GM21737 (cell line): ENCODE data around the gene MAP2K2.

ENCODE experiments used
- ATAC-seq: cut with Tn5 transposase; IDR thresholded peaks from one replicate; pipeline ENCODE4 v1.9.1; 2021; ENCODE audit warnings: mild to moderate bottlenecking, moderate library complexity; ENCODE audit not compliant: unreplicated experiment

Gene MAP2K2

GRCh38 chr19:4046946-4047683 is 76.8 kb downstream of the MAP2K2 start:
- ATAC-seq: no peak

DNA sequence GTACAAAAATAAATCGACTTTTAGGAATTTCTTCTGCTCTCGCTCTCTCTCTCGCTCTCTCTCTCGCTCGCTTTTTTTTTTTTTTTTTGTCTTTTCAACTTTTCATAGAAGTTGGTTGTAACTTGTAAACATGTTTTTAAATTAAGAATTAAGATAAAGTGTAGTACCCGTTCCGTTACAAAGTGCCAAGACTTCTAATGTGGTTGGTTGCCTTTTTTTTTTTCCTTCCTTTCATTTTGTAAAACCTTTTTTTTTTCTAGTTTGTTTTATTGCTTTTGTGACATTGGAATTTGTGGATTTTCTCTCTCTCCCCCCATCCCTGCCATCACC is 77.6 kb downstream of the MAP2K2 start:
- ATAC-seq: no peak

DNA sequence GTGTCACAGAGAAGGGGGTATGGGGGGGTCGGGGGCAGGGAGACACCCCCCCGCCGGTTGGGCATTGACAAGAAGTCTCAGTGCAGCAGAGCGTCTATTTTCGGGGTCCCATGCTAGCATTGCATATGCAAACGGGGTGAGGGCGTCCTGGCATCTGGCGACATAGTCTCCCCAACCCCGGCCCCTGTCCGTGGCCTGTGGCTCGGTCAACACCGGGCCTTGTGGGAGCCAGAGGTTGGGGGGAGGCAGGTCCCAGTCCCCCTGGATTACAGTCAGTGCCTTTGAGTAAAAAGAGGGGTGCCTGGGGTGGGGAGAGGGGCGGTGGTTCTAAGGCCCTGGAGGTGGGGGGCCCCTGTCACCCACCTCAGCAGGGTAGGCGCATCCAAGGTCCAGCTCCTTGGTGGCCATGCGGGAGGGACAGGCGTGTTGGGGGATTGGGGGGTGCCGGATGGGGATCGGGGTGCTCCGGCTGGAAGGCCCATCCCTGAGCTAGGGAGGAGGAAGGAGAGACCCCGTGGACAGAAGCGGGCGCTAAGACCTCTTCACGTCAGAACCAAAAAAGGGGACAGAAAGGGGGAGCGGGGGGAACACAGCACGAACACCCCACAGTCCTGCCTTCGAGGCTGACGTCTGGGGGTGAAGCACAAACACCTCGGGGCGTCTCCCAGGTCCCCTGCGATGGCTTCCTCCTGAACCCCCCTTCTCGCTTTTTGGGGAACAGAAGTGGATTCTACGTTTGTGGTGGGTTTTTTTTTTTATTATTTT is 78.1 kb downstream of the MAP2K2 start:
- ATAC-seq: no peak

DNA sequence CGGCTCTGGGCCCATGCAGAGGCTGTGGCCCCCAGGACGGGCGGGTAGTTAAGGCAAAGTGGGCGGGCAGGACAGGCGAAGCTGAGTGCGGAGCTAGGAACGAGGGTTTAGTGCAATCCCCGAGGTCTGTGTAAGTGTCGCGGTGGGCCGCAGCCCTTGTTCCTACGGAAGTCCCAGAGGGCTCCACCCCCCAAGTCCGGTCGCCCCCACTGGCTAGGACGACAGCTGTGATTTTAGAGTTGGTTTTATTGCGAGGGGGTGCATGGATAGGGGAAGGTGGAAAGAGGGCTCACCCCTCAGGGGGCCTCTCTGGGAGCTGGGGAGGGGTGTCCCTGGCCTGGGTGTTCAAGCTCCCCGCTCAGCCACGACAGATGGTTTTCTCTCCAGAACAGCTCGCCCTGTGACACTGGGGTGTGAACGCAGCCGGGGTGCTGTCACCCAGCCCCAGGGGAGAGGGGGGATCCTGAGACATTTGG is 78.9 kb downstream of the MAP2K2 start:
- ATAC-seq: no peak

DNA sequence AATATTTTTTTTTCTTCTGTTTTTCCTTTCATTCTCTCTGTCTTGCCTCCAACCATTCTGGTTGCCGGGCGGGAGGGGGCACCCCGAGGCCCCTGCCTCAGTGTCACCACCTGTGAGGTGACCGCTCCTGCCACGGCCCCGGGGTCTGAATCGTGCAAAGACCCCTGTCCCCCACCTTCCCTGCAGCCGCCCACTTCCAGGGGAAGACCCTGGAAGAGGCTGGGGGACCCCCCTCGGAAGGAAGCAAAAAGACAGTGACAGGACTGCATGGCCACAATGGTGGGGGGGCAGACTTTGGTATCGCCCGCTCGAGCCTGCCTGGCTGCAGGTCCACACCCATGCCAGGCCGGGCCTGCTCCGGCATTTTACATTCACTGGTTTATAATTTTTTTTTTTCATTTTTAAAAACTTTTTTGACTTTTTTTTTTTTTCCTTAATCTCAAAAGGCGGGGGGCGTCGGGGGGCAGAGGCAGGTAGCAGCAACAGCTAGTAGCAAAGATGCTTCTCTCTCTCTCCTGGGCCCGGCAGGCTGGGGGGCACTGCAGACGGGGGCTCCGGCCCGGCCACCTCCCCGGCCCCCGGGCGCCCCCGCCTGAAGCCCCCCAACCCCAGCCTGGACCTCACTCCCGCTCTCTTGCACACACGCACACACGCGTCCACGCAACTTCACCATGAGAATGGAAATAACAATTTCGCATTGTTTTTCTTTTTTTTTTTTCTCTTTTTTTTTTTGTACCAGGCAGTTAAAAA is 79.8 kb downstream of the MAP2K2 start:
- no peak for ATAC-seq

GRCh38 chr19:4043401-4043800 is 80.5 kb downstream of the MAP2K2 start:
- ATAC-seq: no peak

GRCh38 chr19:4042731-4043082 is 81.2 kb downstream of the MAP2K2 start:
- ATAC-seq: no peak

DNA sequence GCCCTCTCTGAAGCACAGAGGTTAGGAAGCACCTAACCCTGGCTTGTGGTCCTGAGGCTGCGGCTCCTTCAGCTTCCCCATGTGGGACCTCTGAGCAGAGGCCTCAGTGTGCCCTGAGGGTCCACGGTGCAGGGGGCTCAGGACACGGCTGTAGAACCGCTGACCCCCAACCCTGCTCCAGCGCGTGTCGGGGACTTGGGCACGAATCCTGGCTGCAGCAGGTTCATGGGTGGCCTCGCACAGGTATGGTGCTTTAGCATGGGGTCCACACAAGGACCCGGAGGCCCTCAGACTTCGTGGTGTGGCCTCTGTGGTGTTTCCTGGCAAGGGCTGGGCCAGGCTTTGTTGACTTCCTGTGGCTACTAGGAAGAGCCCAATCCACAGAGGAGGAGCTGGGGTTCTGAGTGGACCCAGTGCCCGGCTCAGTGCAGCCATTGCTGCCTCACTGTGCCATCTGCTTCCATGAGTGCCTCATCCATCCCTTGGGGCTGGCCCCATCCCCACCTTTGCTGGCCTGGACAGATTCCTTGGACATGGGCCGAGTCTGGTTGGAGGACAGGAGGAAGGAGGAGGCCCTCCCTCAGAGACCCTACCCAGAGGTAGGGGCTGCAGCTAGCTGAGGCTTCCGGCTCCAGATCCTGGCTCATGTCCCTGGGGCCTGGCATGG is 81.7 kb downstream of the MAP2K2 start:
- no peak for ATAC-seq
